GM10847 (cell line): Measurements from ENCODE around the gene EPYC.

Experiments used
- POLR2A ChIP-seq: IDR thresholded peaks from 2 replicates; pipeline ENCODE4 v1.6.1; 2011; ENCODE audit not compliant: insufficient read length; ENCODE audit errors: extremely low read depth

Gene EPYC

GRCh38 chr12:90951432-90952105, 53.2 kb downstream of the EPYC start:
- no peak for TF ChIP-seq POLR2A

GRCh38 chr12:90947869-90948268, 56.9 kb downstream of the EPYC start:
- no peak for TF ChIP-seq POLR2A

GRCh38 chr12:90945070-90945649, 59.6 kb downstream of the EPYC start:
- no peak for TF ChIP-seq POLR2A

GRCh38 chr12:90943255-90943654, 61.5 kb downstream of the EPYC start:
- no peak for TF ChIP-seq POLR2A

- no peak for TF ChIP-seq POLR2A
These were observed 63.8 kb downstream of the EPYC start for GRCh38 chr12:90940872-90941499.

- TF ChIP-seq POLR2A = no peak
These were observed 65.4 kb downstream of the EPYC start for GRCh38 chr12:90939382-90939781.

GRCh38 chr12:90938451-90938850, 66.3 kb downstream of the EPYC start:
- no peak for TF ChIP-seq POLR2A

- TF ChIP-seq POLR2A = no peak
These were observed 67.1 kb downstream of the EPYC start for GRCh38 chr12:90937651-90938050.

- TF ChIP-seq POLR2A = no peak
These were observed 68.4 kb downstream of the EPYC start for GRCh38 chr12:90936230-90937005.

- no peak for TF ChIP-seq POLR2A
These were observed 79.2 kb downstream of the EPYC start for GRCh38 chr12:90925562-90925961.

GRCh38 chr12:90924406-90924805, 80.4 kb downstream of the EPYC start:
- TF ChIP-seq POLR2A = no peak

GRCh38 chr12:90922145-90922627, 82.6 kb downstream of the EPYC start:
- TF ChIP-seq POLR2A = no peak

GRCh38 chr12:90921536-90921935, 83.2 kb downstream of the EPYC start:
- TF ChIP-seq POLR2A = no peak

- no peak for TF ChIP-seq POLR2A
These were observed 84.5 kb downstream of the EPYC start for GRCh38 chr12:90920222-90920621.

- no peak for TF ChIP-seq POLR2A
These were observed 87.3 kb downstream of the EPYC start for GRCh38 chr12:90917431-90917830.

GRCh38 chr12:90916516-90916915, 88.3 kb downstream of the EPYC start:
- no peak for TF ChIP-seq POLR2A
